B cell (primary cell): ENCODE data around the gene CCDC170. TPM values are rescaled to one million over a fixed set of nuclear protein-coding genes. Genes with fewer than 3 reads are reported as not detected.

Source experiments
- ATAC-seq: fragments of 200-7000 bp; cut with Tn5 transposase; one replicate; pipeline ENCODE4 v1.10.0; 2021; ENCODE audit warnings: low read depth, mild to moderate bottlenecking, moderate number of reproducible peaks, moderate library complexity
- CTCF ChIA-PET: fragments of 350-600 bp; sonication (Branson Sonifier 250); formaldehyde crosslinking; loops from one replicate; lab custom pipeline; 2021; ENCODE audit warnings: antibody characterized with exemption, inconsistent platforms; lab: Charles Lee
- POLR2A ChIA-PET: fragments of 350-600 bp; sonication (Branson Sonifier 250); formaldehyde crosslinking; loops from one replicate; lab custom pipeline; 2021; ENCODE audit warnings: antibody characterized with exemption; lab: Charles Lee
- DNase-seq: peaks from one replicate; pipeline ENCODE4 v3.0.0; 2013
- H2AFZ ChIP-seq: 2 replicates; pipeline ENCODE4 v1.6.1; 2012; ENCODE audit warnings: mild to moderate bottlenecking, low read depth, low read length; ENCODE audit not compliant: insufficient read depth, poor library complexity, severe bottlenecking
- H3K27ac ChIP-seq, 2 donors: 1 replicate in 1 of 2; 2 replicates in 1 of 2; pipeline ENCODE4 v1.5.1; 2012 to 2013; ENCODE audit warnings: low read length in 2 of 2, mild to moderate bottlenecking in 2 of 2, moderate library complexity in 1 of 2
- H3K27me3 ChIP-seq, 4 experiments: fragments of 200-600 bp in 1 of 4; sonication (generic) in 1 of 4; replicated peaks in 1 of 4; 1 replicate in 2 of 4; 2 replicates in 2 of 4; pipeline versions ENCODE4 v1.6.1 to v1.7.0; 2013 to 2016; ENCODE audit warnings: low read length in 3 of 4, mild to moderate bottlenecking in 2 of 4, mixed read lengths in 1 of 4, moderate library complexity in 1 of 4; ENCODE audit not compliant: insufficient read depth in 4 of 4, control insufficient read depth in 3 of 4; ENCODE audit errors: control extremely low read depth in 1 of 4
- H3K36me3 ChIP-seq, 2 experiments: replicated peaks in 1 of 2; 1 replicate in 1 of 2; 2 replicates in 1 of 2; pipeline versions ENCODE4 v1.6.1 to v1.7.1; 2013; ENCODE audit warnings: low read length in 1 of 2; ENCODE audit not compliant: insufficient read depth in 2 of 2, control insufficient read depth in 1 of 2; ENCODE audit errors: control extremely low read depth in 1 of 2, extremely low read depth in 1 of 2
- H3K4me1 ChIP-seq, 2 donors: fragments of 200-600 bp in 1 of 2; sonication (generic) in 1 of 2; 1 replicate in 1 of 2; 2 replicates in 1 of 2; pipeline versions ENCODE4 v1.5.1 to v1.6.1; 2013 to 2017; ENCODE audit warnings: low read length in 2 of 2; ENCODE audit not compliant: control insufficient read depth in 2 of 2, insufficient read depth in 2 of 2
- H3K4me2 ChIP-seq: replicated peaks from 2 replicates; pipeline ENCODE3; 2012; ENCODE audit warnings: mild to moderate bottlenecking, low read depth, low read length; ENCODE audit not compliant: poor library complexity, severe bottlenecking
- H3K4me3 ChIP-seq, 5 experiments: fragments of 200-600 bp in 1 of 5; sonication (generic) in 1 of 5; 1 replicate in 3 of 5; 2 replicates in 2 of 5; pipeline versions ENCODE4 v1.5.1 to v1.7.0; 2011 to 2016; ENCODE audit warnings: low read length in 4 of 5, mild to moderate bottlenecking in 4 of 5, low read depth in 2 of 5, control low read depth in 1 of 5, moderate library complexity in 1 of 5; ENCODE audit not compliant: insufficient read depth in 1 of 5; ENCODE audit errors: control extremely low read depth in 1 of 5, extremely low read depth in 1 of 5
- H3K79me2 ChIP-seq: fragments of 200-600 bp; sonication (generic); one replicate; pipeline ENCODE4 v1.6.0; 2016; ENCODE audit warnings: low read length; ENCODE audit not compliant: control insufficient read depth, insufficient read depth
- H3K9ac ChIP-seq: fragments of 200-600 bp; sonication (generic); 2 replicates; pipeline ENCODE4 v1.6.1; 2017; ENCODE audit warnings: mild to moderate bottlenecking, low read length, moderate library complexity
- H3K9me3 ChIP-seq, 3 donors: one replicate each; pipeline versions ENCODE4 v1.6.1 to v1.7.1; 2013; ENCODE audit warnings: low read length in 2 of 3; ENCODE audit not compliant: control insufficient read depth in 2 of 3, insufficient read depth in 1 of 3; ENCODE audit errors: control extremely low read depth in 1 of 3
- H4K20me1 ChIP-seq: 2 replicates; pipeline ENCODE4 v1.6.0; 2012; ENCODE audit warnings: mild to moderate bottlenecking, low read length; ENCODE audit not compliant: insufficient read depth, control insufficient read depth, poor library complexity, severe bottlenecking
- H3K27ac Mint-ChIP-seq: one replicate; pipeline ENCODE4 v1.8.0; 2021; ENCODE audit warnings: mixed read lengths
- H3K27me3 Mint-ChIP-seq: one replicate; pipeline ENCODE4 v1.8.0; 2021; ENCODE audit warnings: mixed read lengths
- H3K4me1 Mint-ChIP-seq: one replicate; pipeline ENCODE4 v1.8.0; 2021; ENCODE audit warnings: mixed read lengths
- H3K4me3 Mint-ChIP-seq: one replicate; pipeline ENCODE4 v1.8.0; 2021; ENCODE audit warnings: mixed read lengths
- H3K9me3 Mint-ChIP-seq: one replicate; pipeline ENCODE4 v1.8.0; 2022; ENCODE audit warnings: mixed read lengths; ENCODE audit not compliant: insufficient read depth
- CTCF ChIP-seq: fragments of 200-600 bp; IDR thresholded peaks from one replicate; pipeline ENCODE4 v1.8.0; 2022; ENCODE audit warnings: antibody characterized with exemption, mild to moderate bottlenecking
- EZH2 ChIP-seq: IDR thresholded peaks from 2 replicates; pipeline ENCODE4 v1.6.1; 2012; ENCODE audit warnings: borderline replicate concordance, low read depth, mild to moderate bottlenecking, moderate library complexity, low read length; ENCODE audit not compliant: insufficient read depth, poor library complexity, severe bottlenecking
- WGBS: methylation state at CpG from one replicate; pipeline ENCODE4 v1.1.5; 2013; ENCODE audit warnings: missing lambda C conversion rate; ENCODE audit not compliant: insufficient coverage; 5-methylcytosine and 5-hydroxymethylcytosine counted together
- intact Hi-C: fragments of 100-400 bp; cut with micrococcal nuclease; formaldehyde crosslinking; loops from one replicate; pipeline ENCODE4 v1.10.0; 2022
- polyA plus RNA-seq: library from polyadenylated mRNA; depleted of rRNA; stranded (reverse); fragments of >200 nt; gene quantifications from 2 replicates; pipeline ENCODE4 v1.2.3, GENCODE V29; 2012
- total RNA-seq, 2 donors: library from RNA; stranded (reverse); fragments of 120-200 nt in 1 of 2; gene quantifications; 1 replicate in 1 of 2; 2 replicates in 1 of 2; pipeline versions ENCODE4 v1.2.3 to v1.2.4, GENCODE V29; 2013 to 2022

Gene CCDC170
- total and polyA plus RNA-seq, 2 donors (not counting 1 experiment from before 2014, with no cell fraction given), result 0.01 TPM; not detected in 1

- Histone ChIP-seq H3K27ac (no peak overlapping the region), H3K4me3 (no peak overlapping the region), H3K79me2 (no peaks in the 10 kb centered on the region), H3K4me2 (no peak overlapping the region), H2AFZ (no peak overlapping the region), H4K20me1 (no peaks in the 10 kb centered on the region), H3K36me3 (no peaks in the 10 kb centered on the region), H3K9ac (no peak overlapping the region), H3K4me1 (peaks cover 13 to 21% of the 10 kb centered on the region in 2 donors), H3K9me3 (peaks cover 0 to 4% (median 0%) of the 10 kb centered on the region in 3 donors), H3K27me3 (no peaks in the 10 kb centered on the region)
- POLR2A ChIA-PET, result no interaction called here
- Mint-ChIP-seq H3K4me3 (no peak overlapping the region), H3K27ac (no peak overlapping the region), H3K27me3 (no peaks in the 10 kb centered on the region), H3K9me3 (no peaks in the 10 kb centered on the region), H3K4me1 (peaks cover 29% of the 10 kb centered on the region)
- no CpG with 5 or more reads among the region's 6 CpGs for WGBS
- ATAC-seq (no peak), DNase-seq (no peak)
- CTCF ChIA-PET, result interaction anchor here (1.4 kb wide), 1 partner anchor 38 kb away, joined by 4 read pairs; no protein-coding TSS in a partner anchor
- intact Hi-C loops, result loop anchor here (5.0 kb wide), 1 partner anchor 36 kb away; no protein-coding TSS in a partner anchor
- TF ChIP-seq EZH2 (no peak), CTCF (no peak)
These were observed 15.1 kb upstream of the CCDC170 start for GRCh38 chr6:151478670-151479069.

GRCh38 chr6:151481786-151482185 is 12.0 kb upstream of the CCDC170 start:
- DNase-seq (peak; percentile 26), ATAC-seq (no peak)
- H3K4me2 ChIP-seq, result peak overlapping the region; percentile 64
- H3K4me1 ChIP-seq, result peaks cover 13 to 15% of the 10 kb centered on the region in 2 donors
- peaks cover 18% of the 10 kb centered on the region for H3K4me1 Mint-ChIP-seq
- peak overlapping the region; percentile 1 for H3K9ac ChIP-seq
- peak overlapping the region; percentile 26 for H3K27ac Mint-ChIP-seq
- peak overlapping the region; percentile 41 for H2AFZ ChIP-seq
- H3K9me3 ChIP-seq, result peaks cover 0 to 4% (median 0%) of the 10 kb centered on the region in 3 donors
- no peak overlapping the region for H3K4me3 ChIP-seq
- no peaks in the 10 kb centered on the region for H3K27me3 ChIP-seq
- no peaks in the 10 kb centered on the region for H4K20me1 ChIP-seq
- POLR2A ChIA-PET, result no interaction called here
- H3K36me3 ChIP-seq, result no peaks in the 10 kb centered on the region
- H3K9me3 Mint-ChIP-seq, result no peaks in the 10 kb centered on the region
- H3K4me3 Mint-ChIP-seq, result peak overlapping the region; percentile 31
- no peaks in the 10 kb centered on the region for H3K27me3 Mint-ChIP-seq
- H3K27ac ChIP-seq, result peak overlapping the region in 1 of 2 donors; percentile 55
- H3K79me2 ChIP-seq, result no peaks in the 10 kb centered on the region
- TF ChIP-seq CTCF (no peak), EZH2 (no peak)
- CTCF ChIA-PET, result interaction anchor here (0.7 kb wide), 1 partner anchor 8 kb away, joined by 4 read pairs; no protein-coding TSS in a partner anchor
- intact Hi-C loops, result no loop called here
